GF-D8 (cell line): Measurements from ENCODE around the gene GPR89B.
"Not testable (repeated sequence)": the region's sequence is repeated elsewhere in the genome, so short reads cannot be mapped to it uniquely, and the experiment has no call there.

Experiments used
- DNase-seq: peaks from one replicate; lab custom pipeline; 2025; lab: John Stamatoyannopoulos, UW

Gene GPR89B

GRCh38 chr1:148032690-148033089 lies 104.5 kb downstream of the GPR89B start:
- not testable (repeated sequence) for DNase-seq

- DNase-seq: not testable (repeated sequence)
Observed at GRCh38 chr1:148033147-148033546, 104.9 kb downstream of the GPR89B start.

GRCh38 chr1:148037850-148038461 lies 109.7 kb downstream of the GPR89B start:
- DNase-seq: not testable (repeated sequence)

- not testable (repeated sequence) for DNase-seq
Observed at GRCh38 chr1:148038462-148039333, 110.5 kb downstream of the GPR89B start.
